C4-2B (cell line): Measurements from ENCODE around the gene BTBD8.

Experiments
- CTCF ChIP-seq: fragments of 450-650 bp; conservative IDR thresholded peaks from 2 replicates; pipeline ENCODE4 v1.5.1; 2017; ENCODE audit warnings: mild to moderate bottlenecking
- ZFX ChIP-seq: fragments of 450-650 bp; IDR thresholded peaks from 2 replicates; pipeline ENCODE4 v1.6.1; 2017

- TF ChIP-seq CTCF (no peak), ZFX (no peak)
Observed at GRCh38 chr1:92070892-92071291, 9.3 kb upstream of the BTBD8 start.
